Measurements from ENCODE around the gene KLHDC3. TPM values are rescaled to one million over a fixed set of nuclear protein-coding genes. Genes with fewer than 3 reads are reported as not detected.

The KLHDC3 gene
- total RNA-seq, 1 donor from 2014 or later, result 52.1 TPM

DNA sequence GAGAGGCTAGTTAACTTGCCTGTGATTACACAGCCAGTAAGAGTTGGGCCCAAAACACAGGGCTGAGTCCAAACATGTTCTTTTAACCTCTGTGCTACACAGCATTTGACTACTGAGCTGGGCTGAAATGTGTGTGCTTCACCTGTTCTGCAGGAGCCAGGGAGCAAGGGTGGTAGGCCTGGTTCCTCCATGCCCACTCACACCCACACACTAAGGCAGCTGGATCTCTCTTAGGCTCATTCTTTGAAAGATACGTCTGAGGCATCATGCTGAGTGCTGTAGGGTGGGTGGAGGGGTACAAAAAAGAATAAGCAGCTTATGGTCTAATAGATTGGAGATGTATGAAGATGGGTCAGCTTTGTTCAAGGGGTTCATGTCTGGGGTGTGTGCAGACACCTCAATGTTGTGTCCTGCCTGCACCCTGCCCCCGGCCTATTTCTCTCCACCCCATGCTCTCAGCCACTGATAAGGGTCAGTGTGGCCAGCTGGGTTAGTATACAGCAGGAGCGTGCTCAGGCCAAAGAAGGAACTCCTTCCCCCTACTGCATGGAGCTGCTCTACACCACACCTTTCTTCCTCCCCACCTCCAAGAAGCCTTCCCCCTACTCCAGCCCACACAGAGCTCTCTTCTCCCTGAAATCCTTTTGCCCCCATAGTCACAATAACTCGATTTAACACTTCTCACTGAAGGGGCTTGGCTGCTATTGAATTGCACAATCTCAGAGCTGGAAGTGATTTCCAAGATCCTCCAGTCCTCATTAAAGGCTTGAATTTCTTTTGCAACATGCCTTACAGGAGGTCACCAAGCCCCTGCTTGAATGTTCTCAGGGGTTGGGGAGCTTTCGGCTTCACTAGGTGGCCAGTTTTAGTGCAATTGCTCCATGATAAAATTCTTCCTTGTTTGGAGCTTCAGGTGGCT, 26.3 kb upstream of the KLHDC3 start:
- H3K27me3 ChIP-seq, result no peaks in the 10 kb centered on the region
- intact Hi-C loops (cut with DNase I), result loop anchor here (5.0 kb wide), 1 partner anchor 65 kb away; the partner anchor contains the start of gene CUL7
- peak overlapping the region; percentile 48 for H3K27ac ChIP-seq
- no peak overlapping the region for H3K4me3 ChIP-seq
- peaks cover 57% of the 10 kb centered on the region for H3K4me1 ChIP-seq
- H3K36me3 ChIP-seq, result peaks cover 0 to 13% of the 10 kb centered on the region in 2 donors
- H3K9me3 ChIP-seq, result no peaks in the 10 kb centered on the region
- DNase-seq (ENCODE audit: extremely low spot score in 2 of 2), result no peak
- TF ChIP-seq POLR2AphosphoS5 (IDR thresholded peaks at IDR 0.05; ENCODE audit: insufficient read depth in 1 of 2, low read depth in 1 of 2) (no peak), POLR2A (IDR thresholded peaks at IDR 0.05) (no peak)
- TF ChIP-seq, protein P1, sequence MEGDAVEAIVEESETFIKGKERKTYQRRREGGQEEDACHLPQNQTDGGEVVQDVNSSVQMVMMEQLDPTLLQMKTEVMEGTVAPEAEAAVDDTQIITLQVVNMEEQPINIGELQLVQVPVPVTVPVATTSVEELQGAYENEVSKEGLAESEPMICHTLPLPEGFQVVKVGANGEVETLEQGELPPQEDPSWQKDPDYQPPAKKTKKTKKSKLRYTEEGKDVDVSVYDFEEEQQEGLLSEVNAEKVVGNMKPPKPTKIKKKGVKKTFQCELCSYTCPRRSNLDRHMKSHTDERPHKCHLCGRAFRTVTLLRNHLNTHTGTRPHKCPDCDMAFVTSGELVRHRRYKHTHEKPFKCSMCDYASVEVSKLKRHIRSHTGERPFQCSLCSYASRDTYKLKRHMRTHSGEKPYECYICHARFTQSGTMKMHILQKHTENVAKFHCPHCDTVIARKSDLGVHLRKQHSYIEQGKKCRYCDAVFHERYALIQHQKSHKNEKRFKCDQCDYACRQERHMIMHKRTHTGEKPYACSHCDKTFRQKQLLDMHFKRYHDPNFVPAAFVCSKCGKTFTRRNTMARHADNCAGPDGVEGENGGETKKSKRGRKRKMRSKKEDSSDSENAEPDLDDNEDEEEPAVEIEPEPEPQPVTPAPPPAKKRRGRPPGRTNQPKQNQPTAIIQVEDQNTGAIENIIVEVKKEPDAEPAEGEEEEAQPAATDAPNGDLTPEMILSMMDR (IDR thresholded peaks at IDR 0.05), result no peak

DNA sequence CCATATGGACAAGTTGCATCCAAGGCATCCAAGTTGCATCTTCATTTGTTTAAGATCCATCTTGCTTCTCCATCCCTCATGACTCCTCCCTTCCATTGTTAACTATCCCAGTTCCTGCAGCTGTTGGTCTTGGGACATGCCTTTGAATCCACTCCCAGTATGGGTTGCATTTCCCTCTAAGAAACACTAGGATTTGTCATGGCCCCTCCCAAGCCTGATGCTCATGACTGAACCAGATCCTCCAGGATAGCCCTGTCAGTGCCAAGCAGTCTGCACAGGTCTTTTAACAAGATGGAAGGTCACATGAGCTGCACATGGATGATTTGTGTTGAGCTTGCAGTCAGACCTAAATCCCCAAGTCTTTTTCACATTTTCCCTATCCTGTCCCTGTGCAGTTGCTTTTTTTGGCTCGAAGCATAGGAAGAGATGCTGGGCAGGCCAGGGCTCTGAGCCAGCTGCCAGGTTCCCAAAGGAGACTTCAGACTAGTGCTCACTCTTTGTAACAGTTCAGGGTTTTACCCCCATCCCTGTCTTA, 25.5 kb upstream of the KLHDC3 start:
- Histone ChIP-seq H3K4me1 (peaks cover 52% of the 10 kb centered on the region), H3K27me3 (no peaks in the 10 kb centered on the region), H3K4me3 (no peak overlapping the region), H3K9me3 (no peaks in the 10 kb centered on the region), H3K27ac (peak overlapping the region; percentile 44), H3K36me3 (peaks cover 0 to 13% of the 10 kb centered on the region in 2 donors)
- intact Hi-C loops (cut with DNase I), result loop anchor here (5.0 kb wide), 1 partner anchor 64 kb away; the partner anchor contains the start of gene CUL7
- TF ChIP-seq POLR2AphosphoS5 (IDR thresholded peaks at IDR 0.05; ENCODE audit: insufficient read depth in 1 of 2, low read depth in 1 of 2) (no peak), POLR2A (IDR thresholded peaks at IDR 0.05) (no peak)
- TF ChIP-seq, protein P1 (IDR thresholded peaks at IDR 0.05), result no peak
- DNase-seq (ENCODE audit: extremely low spot score in 2 of 2), result no peak

DNA sequence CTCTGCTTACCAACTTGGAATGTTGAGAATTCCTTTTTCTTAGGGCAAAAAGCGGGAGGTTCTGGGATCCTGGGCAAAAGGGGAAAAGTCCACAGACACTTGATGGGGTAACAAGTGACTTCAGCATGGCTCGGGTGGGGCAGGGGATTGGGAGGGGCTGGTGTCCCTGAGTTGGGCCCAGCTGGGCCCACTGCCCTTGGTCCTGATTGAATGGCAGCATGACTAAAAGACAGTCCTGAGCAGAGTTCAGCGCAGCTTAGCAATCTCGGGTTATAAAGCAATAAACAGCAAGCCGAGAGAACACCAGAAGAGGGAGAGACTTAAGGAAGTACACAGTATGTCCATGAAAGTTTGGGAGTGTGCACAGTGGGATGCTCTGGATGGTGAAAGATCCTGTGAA, 24.1 kb upstream of the KLHDC3 start:
- Histone ChIP-seq H3K9me3 (no peaks in the 10 kb centered on the region), H3K27me3 (no peaks in the 10 kb centered on the region), H3K4me3 (no peak overlapping the region), H3K4me1 (peaks cover 44% of the 10 kb centered on the region), H3K36me3 (peaks cover 0 to 13% of the 10 kb centered on the region in 2 donors), H3K27ac (no peak overlapping the region)
- intact Hi-C loops (cut with DNase I), result loop anchor here (5.0 kb wide), 1 partner anchor 62 kb away; the partner anchor contains the start of gene CUL7
- TF ChIP-seq, protein P1 (IDR thresholded peaks at IDR 0.05), result no peak
- TF ChIP-seq POLR2A (IDR thresholded peaks at IDR 0.05), result no peak
- no peak for TF ChIP-seq POLR2AphosphoS5 (IDR thresholded peaks at IDR 0.05; ENCODE audit: insufficient read depth in 1 of 2, low read depth in 1 of 2)
- DNase-seq (ENCODE audit: extremely low spot score in 2 of 2), result no peak

DNA sequence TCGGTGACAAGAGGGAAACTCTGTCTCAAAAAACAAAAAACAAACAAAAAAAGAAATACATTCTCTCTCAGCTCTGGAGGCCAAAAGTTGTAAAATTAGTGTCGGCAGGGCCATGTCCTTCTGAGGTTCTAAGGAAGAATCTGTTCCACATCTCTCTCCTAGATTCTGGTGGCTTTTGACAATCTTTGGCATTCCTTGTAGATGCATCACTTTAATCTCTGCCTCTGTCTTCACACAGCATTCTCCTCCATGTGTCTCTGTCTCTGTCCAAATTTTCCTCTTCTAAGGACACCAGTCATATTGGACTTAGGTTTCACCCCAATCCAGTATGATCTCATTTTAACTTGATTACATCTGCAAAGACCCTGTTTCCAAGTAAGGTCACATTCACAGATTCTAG, 20.6 kb upstream of the KLHDC3 start:
- H3K4me1 ChIP-seq, result peaks cover 9% of the 10 kb centered on the region
- no peak for DNase-seq (ENCODE audit: extremely low spot score in 2 of 2)
- no peaks in the 10 kb centered on the region for H3K9me3 ChIP-seq
- intact Hi-C loops (cut with DNase I), result no loop called here
- H3K36me3 ChIP-seq, result peaks cover 0 to 13% of the 10 kb centered on the region in 2 donors
- no peak overlapping the region for H3K27ac ChIP-seq
- TF ChIP-seq, protein P1 (IDR thresholded peaks at IDR 0.05), result no peak
- no peak for TF ChIP-seq POLR2A (IDR thresholded peaks at IDR 0.05)
- TF ChIP-seq POLR2AphosphoS5 (IDR thresholded peaks at IDR 0.05; ENCODE audit: insufficient read depth in 1 of 2, low read depth in 1 of 2), result no peak
- no peak overlapping the region for H3K4me3 ChIP-seq
- H3K27me3 ChIP-seq, result no peaks in the 10 kb centered on the region

Measured in vagina (tissue), 2 donors.